Hematopoietic multipotent progenitor cell (in vitro differentiated cells): Measurements from ENCODE around the gene TARP.
"Not testable (repeated sequence)": the region's sequence is repeated elsewhere in the genome, so short reads cannot be mapped to it uniquely, and the experiment has no call there.

Source experiments
- DNase-seq, 3 donors: peaks; one replicate each; pipeline ENCODE4 v3.0.0-alpha.2; 2011 to 2015; ENCODE audit warnings: low read depth in 2 of 3, low spot score in 2 of 3

TARP gene

GRCh38 chr7:38300175-38300574, 26.7 kb upstream of the TARP start:
- DNase-seq, result no peak

GRCh38 chr7:38299275-38299931, 26.0 kb upstream of the TARP start:
- no peak for DNase-seq

- no peak for DNase-seq
These were observed 22.8 kb upstream of the TARP start for GRCh38 chr7:38296059-38296857.

GRCh38 chr7:38294926-38295325, 21.5 kb upstream of the TARP start:
- no peak for DNase-seq

GRCh38 chr7:38292442-38292841, 19.0 kb upstream of the TARP start:
- no peak for DNase-seq

- DNase-seq, result no peak
These were observed 18.2 kb upstream of the TARP start for GRCh38 chr7:38291650-38292049.

GRCh38 chr7:38291117-38291647, 17.7 kb upstream of the TARP start:
- DNase-seq, result no peak

GRCh38 chr7:38284553-38284952, 11.1 kb upstream of the TARP start:
- DNase-seq, result no peak

- no peak for DNase-seq
These were observed 10.4 kb upstream of the TARP start for GRCh38 chr7:38283809-38284208.

- peak in 1 of 3 donors; percentile 31 for DNase-seq
These were observed 9.7 kb upstream of the TARP start for GRCh38 chr7:38283107-38283506.

- DNase-seq, result no peak
These were observed 8.6 kb upstream of the TARP start for GRCh38 chr7:38282081-38282480.

- DNase-seq, result no peak
These were observed 7.8 kb upstream of the TARP start for GRCh38 chr7:38281266-38281665.

- no peak for DNase-seq
These were observed 7.3 kb upstream of the TARP start for GRCh38 chr7:38280707-38281106.

- DNase-seq, result no peak
These were observed 6.6 kb upstream of the TARP start for GRCh38 chr7:38280000-38280399.

GRCh38 chr7:38276096-38276877, 2.9 kb upstream of the TARP start:
- peak in 1 of 3 donors; percentile 30 for DNase-seq

GRCh38 chr7:38274927-38275620, 1.6 kb upstream of the TARP start:
- DNase-seq, result no peak

GRCh38 chr7:38274486-38274885, 1.1 kb upstream of the TARP start:
- no peak for DNase-seq

GRCh38 chr7:38270405-38270804, 3.0 kb downstream of the TARP start:
- DNase-seq, result not testable (repeated sequence)

- not testable (repeated sequence) for DNase-seq
These were observed 3.6 kb downstream of the TARP start for GRCh38 chr7:38269704-38270346.

GRCh38 chr7:38265958-38266357, 7.5 kb downstream of the TARP start:
- not testable (repeated sequence) for DNase-seq
